HCT116 (cell line): ENCODE data around the gene RGCC. TPM values are rescaled to one million over a fixed set of nuclear protein-coding genes. Genes with fewer than 3 reads are reported as not detected.
"Not testable (repeated sequence)": the region's sequence is repeated elsewhere in the genome, so short reads cannot be mapped to it uniquely, and the experiment has no call there.

Experiments
- ATAC-seq: fragments of 200-7000 bp; cut with Tn5 transposase; 2 replicates; pipeline ENCODE4 v1.9.1; 2020; ENCODE audit warnings: mild to moderate bottlenecking, moderate library complexity
- BruUV-seq: library from RNA; stranded (reverse); fragments of 400-500 nt; replicated peaks from 2 replicates; lab custom pipeline; 2021; lab: Mats Ljungman, UMichigan
- CTCF ChIA-PET: fragments of 300-600 bp; sonication (Branson Sonifier 250); formaldehyde crosslinking; loops from one replicate; lab custom pipeline; 2021; ENCODE audit warnings: antibody characterized with exemption; lab: Charles Lee
- POLR2A ChIA-PET: fragments of 300-600, 350-600 bp; sonication (Branson Sonifier 250); formaldehyde crosslinking; loops from one replicate; lab custom pipeline; 2021; ENCODE audit warnings: antibody characterized with exemption; lab: Charles Lee
- RAD21 ChIA-PET, 2 experiments: fragments of 300-600 bp; sonication (Branson Sonifier 250); formaldehyde crosslinking; loops; one replicate each; lab custom pipeline; 2023; ENCODE audit warnings: low total read pairs in 2 of 2; ENCODE audit not compliant: uncharacterized antibody in 2 of 2, unreplicated experiment in 2 of 2, low non-redundant PET in 1 of 2; lab: Charles Lee
- DNase-seq: peaks from one replicate; pipeline ENCODE4 v3.0.0-alpha.2; 2010; ENCODE audit warnings: low read depth, low spot score
- H2AFZ ChIP-seq: fragments of 200-600 bp; shearing (Covaris generic), sonication (generic); 2 replicates; pipeline ENCODE4 v1.6.1; 2017; ENCODE audit warnings: low read depth, mixed run types, mixed read lengths, antibody characterized with exemption, low read length; ENCODE audit not compliant: poor library complexity, severe bottlenecking
- H3K27ac ChIP-seq: 2 replicates; pipeline ENCODE4 v1.5.1; 2012; ENCODE audit warnings: low read depth, low read length
- H3K27me3 ChIP-seq: fragments of 200-600 bp; sonication (generic); 2 replicates; pipeline ENCODE4 v1.6.1; 2016; ENCODE audit warnings: mixed run types, low read length, mixed read lengths; ENCODE audit not compliant: insufficient read depth
- H3K36me3 ChIP-seq, 2 experiments: fragments of 200-500 bp in 1 of 2; fragments of 200-600 bp in 1 of 2; sonication (Bioruptor generic) in 1 of 2; sonication (generic) in 1 of 2; 2 replicates each; pipeline versions ENCODE4 v1.5.1 to v1.6.1; 2014 to 2016; ENCODE audit warnings: low read length in 2 of 2, inconsistent platforms in 1 of 2, mixed read lengths in 1 of 2, mixed run types in 1 of 2; ENCODE audit not compliant: insufficient read depth in 2 of 2, control insufficient read depth in 1 of 2
- H3K4me1 ChIP-seq, 2 experiments: fragments of 200-600 bp in 1 of 2; sonication (generic) in 1 of 2; 2 replicates each; pipeline versions ENCODE4 v1.5.1 to v1.6.1; 2012 to 2017; ENCODE audit warnings: low read length in 2 of 2, inconsistent platforms in 1 of 2, mild to moderate bottlenecking in 1 of 2, mixed read lengths in 1 of 2, mixed run types in 1 of 2, moderate library complexity in 1 of 2; ENCODE audit not compliant: insufficient read depth in 2 of 2, control insufficient read depth in 1 of 2
- H3K4me2 ChIP-seq: fragments of 200-600 bp; sonication (generic); 2 replicates; pipeline ENCODE4 v1.6.1; 2017; ENCODE audit warnings: mixed run types, low read length, mixed read lengths
- H3K4me3 ChIP-seq, 2 experiments: fragments of 200-600 bp in 1 of 2; sonication (generic) in 1 of 2; replicated peaks in 1 of 2; 2 replicates each; pipeline ENCODE4 v1.5.1; 2011 to 2016; ENCODE audit warnings: low read length in 2 of 2, control low read depth in 1 of 2, low read depth in 1 of 2, mild to moderate bottlenecking in 1 of 2, mixed read lengths in 1 of 2, mixed run types in 1 of 2
- H3K79me2 ChIP-seq: fragments of 200-600 bp; sonication (generic); 2 replicates; pipeline ENCODE4 v1.6.1; 2017; ENCODE audit warnings: mild to moderate bottlenecking, mixed run types, low read length, moderate library complexity, mixed read lengths; ENCODE audit not compliant: insufficient read depth
- H3K9ac ChIP-seq: fragments of 200-600 bp; sonication (generic); 2 replicates; pipeline ENCODE4 v1.6.1; 2016; ENCODE audit warnings: low read length, mixed read lengths
- H3K9me2 ChIP-seq: fragments of 200-600 bp; sonication (generic), shearing (Covaris generic); 2 replicates; pipeline ENCODE4 v1.6.1; 2017; ENCODE audit warnings: mixed run types, mild to moderate bottlenecking, moderate library complexity; ENCODE audit not compliant: insufficient read depth
- H3K9me3 ChIP-seq, 2 experiments: fragments of 200-500 bp in 1 of 2; fragments of 200-600 bp in 1 of 2; sonication (Bioruptor generic) in 1 of 2; sonication (generic) in 1 of 2; 2 replicates each; pipeline ENCODE4 v1.6.1; 2014 to 2017; ENCODE audit warnings: low read length in 2 of 2, mixed read lengths in 2 of 2, inconsistent platforms in 1 of 2, low read depth in 1 of 2, mild to moderate bottlenecking in 1 of 2, mixed run types in 1 of 2, moderate library complexity in 1 of 2; ENCODE audit not compliant: control insufficient read depth in 1 of 2, insufficient read depth in 1 of 2
- H4K20me1 ChIP-seq: fragments of 200-600 bp; sonication (generic), shearing (Covaris generic); 2 replicates; pipeline ENCODE4 v1.6.1; 2017; ENCODE audit warnings: mixed run types, mild to moderate bottlenecking, moderate library complexity; ENCODE audit not compliant: insufficient read depth
- CBX3 ChIP-seq: IDR thresholded peaks from 2 replicates; pipeline ENCODE4 v1.6.1; 2012; ENCODE audit warnings: low read depth
- intact Hi-C: fragments of 100-400 bp; cut with micrococcal nuclease; formaldehyde crosslinking; loops from 2 replicates; pipeline ENCODE4 v1.10.0; 2022
- total RNA-seq: library from RNA; stranded (reverse); gene quantifications from one replicate; pipeline ENCODE4 v1.2.1, GENCODE V29; 2021; ENCODE audit not compliant: unreplicated experiment
- TF ChIP-seq, protein P1 (sequence below): IDR thresholded peaks from 2 replicates; pipeline ENCODE4 v1.6.1; 2012

The RGCC gene
- total RNA-seq, 1 experiment from 2014 or later, result 3.2 TPM

DNA sequence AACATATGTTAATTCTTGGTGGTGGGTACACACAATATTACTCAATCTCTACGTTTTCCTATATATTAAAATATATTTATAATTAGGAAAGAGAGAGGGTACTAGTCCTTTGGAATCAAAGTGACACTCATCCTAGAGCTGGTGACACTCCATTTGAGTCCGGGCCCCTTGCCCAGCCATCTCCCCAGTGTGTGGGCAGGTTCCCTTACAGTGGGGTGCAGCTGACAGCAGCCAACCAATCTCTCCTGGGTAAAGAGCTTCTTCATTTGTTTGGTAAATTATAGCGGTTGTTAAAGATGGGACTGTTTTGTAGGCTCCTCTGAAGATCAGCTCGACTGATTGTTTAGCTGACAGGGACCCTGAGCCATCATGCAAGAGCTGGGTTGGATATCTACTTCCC lies 37.2 kb upstream of the RGCC start:
- POLR2A ChIA-PET, result interaction anchor here (1.2 kb wide), 1 partner anchor 17 kb away, joined by 3 read pairs; no protein-coding TSS in a partner anchor
- TF ChIP-seq, protein P1, sequence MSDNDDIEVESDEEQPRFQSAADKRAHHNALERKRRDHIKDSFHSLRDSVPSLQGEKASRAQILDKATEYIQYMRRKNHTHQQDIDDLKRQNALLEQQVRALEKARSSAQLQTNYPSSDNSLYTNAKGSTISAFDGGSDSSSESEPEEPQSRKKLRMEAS, result no peak
- TF ChIP-seq CBX3, result no peak
- no peaks in the 10 kb centered on the region for H3K79me2 ChIP-seq

DNA sequence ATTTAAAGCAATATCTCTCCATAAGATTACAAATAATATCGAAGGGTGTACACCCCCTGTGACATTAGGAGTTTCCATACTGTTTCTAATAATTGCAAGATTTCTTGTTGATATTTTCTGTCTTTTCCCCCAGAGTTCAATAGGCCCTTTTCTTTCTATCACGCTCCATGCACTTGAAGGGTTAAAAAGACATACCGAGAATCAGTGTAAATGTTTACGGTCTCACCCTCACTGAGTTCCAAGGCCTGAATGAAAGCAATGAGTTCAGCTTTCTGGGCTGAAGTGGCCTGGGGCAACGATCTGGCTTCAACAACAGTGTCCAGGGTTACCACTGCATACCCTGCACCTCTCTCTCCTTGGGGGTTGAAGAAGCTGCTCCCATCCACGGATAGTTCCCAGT lies 36.0 kb upstream of the RGCC start:
- POLR2A ChIA-PET, H3K9ac ChIP-seq, H3K36me3 ChIP-seq, RAD21 ChIA-PET, H3K4me1 ChIP-seq, CTCF ChIA-PET, H3K4me2 ChIP-seq, H3K27me3 ChIP-seq, ATAC-seq, intact Hi-C loops, H3K4me3 ChIP-seq, H3K79me2 ChIP-seq, DNase-seq, H3K27ac ChIP-seq, H3K9me3 ChIP-seq, H3K9me2 ChIP-seq, H4K20me1 ChIP-seq, H2AFZ ChIP-seq, BruUV-seq: not testable (repeated sequence)

More for the DNA sequence above, 37.2 kb upstream of the RGCC start:
- ATAC-seq (no peak), DNase-seq (no peak)
- intact Hi-C loops, result no loop called here
- BruUV-seq, result no TSS peak
- Histone ChIP-seq H3K4me2 (no peak overlapping the region), H3K36me3 (no peaks in the 10 kb centered on the region), H3K27me3 (no peaks in the 10 kb centered on the region), H3K9ac (no peak overlapping the region), H4K20me1 (no peaks in the 10 kb centered on the region), H3K4me3 (no peak overlapping the region), H2AFZ (no peak overlapping the region), H3K9me2 (no peaks in the 10 kb centered on the region), H3K4me1 (no peaks in the 10 kb centered on the region), H3K9me3 (no peaks in the 10 kb centered on the region), H3K27ac (no peak overlapping the region)
- ChIA-PET RAD21 (no interaction called here), CTCF (no interaction called here)

DNA sequence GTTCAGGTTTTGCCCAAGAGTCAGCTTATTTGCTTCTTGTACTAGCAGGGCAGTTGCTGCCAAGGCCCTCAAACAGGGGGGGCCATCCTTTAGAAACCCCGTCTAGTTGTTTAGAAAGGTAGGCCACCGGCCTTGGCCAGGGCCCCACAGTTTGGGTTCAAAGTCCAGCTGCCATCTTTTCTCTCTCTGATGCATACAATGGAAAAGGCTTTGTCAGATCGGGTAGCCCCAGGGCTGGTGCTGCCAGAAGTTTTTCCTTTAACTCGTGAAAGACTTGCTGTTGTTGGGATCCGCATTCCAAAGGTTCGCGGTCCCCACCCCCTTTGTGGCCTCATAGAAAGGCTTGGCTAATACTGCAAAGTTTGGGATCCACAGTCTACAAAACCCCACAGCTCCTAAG lies 35.4 kb upstream of the RGCC start:
- intact Hi-C loops, ATAC-seq, H3K9me2 ChIP-seq, H3K79me2 ChIP-seq, H3K36me3 ChIP-seq, H3K27me3 ChIP-seq, H3K4me3 ChIP-seq, POLR2A ChIA-PET, H2AFZ ChIP-seq, DNase-seq, H3K4me1 ChIP-seq, H3K9ac ChIP-seq, H3K27ac ChIP-seq, H3K4me2 ChIP-seq, CTCF ChIA-PET, H4K20me1 ChIP-seq, BruUV-seq, H3K9me3 ChIP-seq, RAD21 ChIA-PET: not testable (repeated sequence)

DNA sequence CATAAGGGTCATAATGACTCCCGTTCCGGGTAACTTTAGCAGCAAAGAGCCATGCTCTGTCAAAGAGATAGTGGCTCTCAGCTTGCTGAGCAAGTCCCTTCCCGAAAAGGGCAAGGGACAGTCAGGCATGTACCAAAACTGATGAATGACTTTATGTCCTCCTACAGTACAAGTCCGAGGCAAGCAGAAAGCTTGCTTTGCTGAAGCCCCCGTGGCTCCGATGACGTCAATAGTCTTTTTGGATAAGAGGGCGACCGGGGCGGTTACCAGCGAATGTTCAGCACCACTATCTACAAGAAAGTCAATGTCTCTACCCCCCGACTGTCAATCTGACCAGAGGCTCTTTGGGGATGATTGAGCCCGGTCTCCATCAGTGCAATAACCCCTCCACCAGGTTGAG lies 34.1 kb upstream of the RGCC start:
- RAD21 ChIA-PET, H3K4me2 ChIP-seq, H3K4me1 ChIP-seq, H3K36me3 ChIP-seq, BruUV-seq, H3K9ac ChIP-seq, H2AFZ ChIP-seq, H3K79me2 ChIP-seq, ATAC-seq, POLR2A ChIA-PET, H4K20me1 ChIP-seq, DNase-seq, H3K4me3 ChIP-seq, H3K27ac ChIP-seq, H3K9me3 ChIP-seq, H3K27me3 ChIP-seq, CTCF ChIA-PET, H3K9me2 ChIP-seq, intact Hi-C loops: not testable (repeated sequence)
